H9 (cell line): ENCODE measurements around the gene RAB9A. TPM values are rescaled to one million over a fixed set of nuclear protein-coding genes. Genes with fewer than 3 reads are reported as not detected.

ENCODE experiments used
- DNase-seq: peaks from one replicate; pipeline ENCODE4 v3.0.0-alpha.2; 2017
- H2AFZ ChIP-seq: one replicate; pipeline ENCODE4 v1.6.1; 2013; ENCODE audit warnings: mild to moderate bottlenecking, low read length, control low read depth, moderate library complexity
- H2AK5ac ChIP-seq: 2 replicates; pipeline ENCODE4 v1.6.1; 2013; ENCODE audit warnings: low read length, control low read depth, mixed read lengths; ENCODE audit not compliant: insufficient read length
- H2BK120ac ChIP-seq: one replicate; pipeline ENCODE4 v1.6.1; 2013; ENCODE audit warnings: low read depth, mild to moderate bottlenecking, low read length, control low read depth, inconsistent platforms; ENCODE audit not compliant: poor library complexity, severe bottlenecking
- H2BK12ac ChIP-seq: 2 replicates; pipeline ENCODE4 v1.6.1; 2013; ENCODE audit warnings: low read length, control low read depth, mixed read lengths, low read depth; ENCODE audit not compliant: insufficient read length
- H2BK15ac ChIP-seq: 2 replicates; pipeline ENCODE4 v1.6.1; 2013; ENCODE audit warnings: low read depth, low read length, control low read depth
- H2BK20ac ChIP-seq: one replicate; pipeline ENCODE4 v1.6.1; 2013; ENCODE audit warnings: low read depth, mild to moderate bottlenecking, low read length, control low read depth, inconsistent platforms; ENCODE audit not compliant: poor library complexity, severe bottlenecking
- H2BK5ac ChIP-seq: 2 replicates; pipeline ENCODE4 v1.6.1; 2013; ENCODE audit warnings: low read length, control low read depth, mixed read lengths; ENCODE audit not compliant: insufficient read length
- H3K14ac ChIP-seq: 2 replicates; pipeline ENCODE4 v1.6.1; 2013; ENCODE audit warnings: low read length, control low read depth; ENCODE audit not compliant: insufficient read depth
- H3K18ac ChIP-seq: 2 replicates; pipeline ENCODE4 v1.6.1; 2013; ENCODE audit warnings: low read depth, mild to moderate bottlenecking, mixed read lengths, low read length, control low read depth; ENCODE audit not compliant: insufficient read length
- H3K23ac ChIP-seq: 2 replicates; pipeline ENCODE4 v1.6.1; 2013; ENCODE audit warnings: low read length, control low read depth, mixed read lengths, low read depth; ENCODE audit not compliant: insufficient read length
- H3K23me2 ChIP-seq: 2 replicates; pipeline ENCODE4 v1.6.1; 2013; ENCODE audit warnings: low read depth, mild to moderate bottlenecking, mixed read lengths, low read length, control low read depth; ENCODE audit not compliant: insufficient read length, poor library complexity, severe bottlenecking
- H3K27ac ChIP-seq: 2 replicates; pipeline ENCODE4 v1.5.1; 2013; ENCODE audit warnings: low read length, control low read depth, mixed read lengths, low read depth; ENCODE audit not compliant: insufficient read length
- H3K27me3 ChIP-seq: 2 replicates; pipeline ENCODE4 v1.6.1; 2013; ENCODE audit warnings: low read length, control low read depth, inconsistent platforms; ENCODE audit not compliant: insufficient read depth
- H3K4ac ChIP-seq: 2 replicates; pipeline ENCODE4 v1.6.1; 2013; ENCODE audit warnings: low read depth, mild to moderate bottlenecking, control low read depth, inconsistent platforms, low read length, moderate library complexity
- H3K4me1 ChIP-seq: 2 replicates; pipeline ENCODE4 v1.6.1; 2013; ENCODE audit warnings: low read length, control low read depth, inconsistent platforms; ENCODE audit not compliant: insufficient read depth
- H3K4me2 ChIP-seq: 2 replicates; pipeline ENCODE4 v1.6.1; 2013; ENCODE audit warnings: low read length, control low read depth, mixed read lengths; ENCODE audit not compliant: insufficient read length, insufficient read depth
- H3K56ac ChIP-seq: 2 replicates; pipeline ENCODE4 v1.6.1; 2013; ENCODE audit warnings: low read depth, mild to moderate bottlenecking, mixed read lengths, low read length, control low read depth; ENCODE audit not compliant: insufficient read length
- H3K79me1 ChIP-seq: 2 replicates; pipeline ENCODE4 v1.6.1; 2013; ENCODE audit warnings: low read depth, mild to moderate bottlenecking, moderate library complexity, low read length, control low read depth, inconsistent platforms; ENCODE audit not compliant: insufficient read depth, poor library complexity, severe bottlenecking
- H3K79me2 ChIP-seq: 2 replicates; pipeline ENCODE4 v1.6.1; 2013; ENCODE audit warnings: low read length, control low read depth, inconsistent platforms; ENCODE audit not compliant: insufficient read depth
- H3K9ac ChIP-seq: 2 replicates; pipeline ENCODE4 v1.6.1; 2013; ENCODE audit warnings: low read length, control low read depth, mixed read lengths; ENCODE audit not compliant: insufficient read length; ENCODE audit errors: extremely low read depth
- H3K9me3 ChIP-seq: one replicate; pipeline ENCODE4 v1.6.1; 2013; ENCODE audit warnings: low read depth, low read length, inconsistent platforms; ENCODE audit not compliant: control insufficient read depth
- H3T11ph ChIP-seq: one replicate; pipeline ENCODE4 v1.6.1; 2013; ENCODE audit warnings: mild to moderate bottlenecking, low read length, control low read depth, inconsistent platforms
- H4K20me1 ChIP-seq: one replicate; pipeline ENCODE4 v1.6.1; 2013; ENCODE audit not compliant: control insufficient read depth, insufficient read length, insufficient read depth
- H4K5ac ChIP-seq: 2 replicates; pipeline ENCODE4 v1.6.1; 2013; ENCODE audit warnings: low read depth, mild to moderate bottlenecking, mixed read lengths, low read length, control low read depth; ENCODE audit not compliant: insufficient read length
- H4K8ac ChIP-seq: replicated peaks from 2 replicates; pipeline ENCODE4 v1.6.1; 2013; ENCODE audit warnings: low read length, control low read depth, mixed read lengths, low read depth; ENCODE audit not compliant: insufficient read length
- H4K91ac ChIP-seq: 2 replicates; pipeline ENCODE4 v1.6.1; 2013; ENCODE audit warnings: low read depth, mild to moderate bottlenecking, moderate library complexity, mixed read lengths, low read length, control low read depth; ENCODE audit not compliant: insufficient read length
- H3K27ac Mint-ChIP-seq, 3 experiments: 2 replicates in 2 of 3; 3 replicates in 1 of 3; pipeline ENCODE4 v1.8.0; 2020 to 2021; ENCODE audit warnings: mixed read lengths in 3 of 3, mild to moderate bottlenecking in 1 of 3, moderate library complexity in 1 of 3
- H3K27me3 Mint-ChIP-seq: 2 replicates; pipeline ENCODE4 v1.8.0; 2021; ENCODE audit warnings: low read depth, mild to moderate bottlenecking, moderate library complexity, mixed read lengths
- H3K36me3 Mint-ChIP-seq, 3 experiments: 2 replicates in 2 of 3; 3 replicates in 1 of 3; pipeline ENCODE4 v1.8.0; 2020 to 2021; ENCODE audit warnings: low read depth in 3 of 3, mixed read lengths in 3 of 3; ENCODE audit not compliant: insufficient read depth in 1 of 3
- H3K4me1 Mint-ChIP-seq, 2 experiments: 2 replicates each; pipeline ENCODE4 v1.8.0; 2020; ENCODE audit warnings: mixed read lengths in 2 of 2
- H3K4me3 Mint-ChIP-seq, 2 experiments: 2 replicates in 1 of 2; 3 replicates in 1 of 2; pipeline ENCODE4 v1.8.0; 2020 to 2021; ENCODE audit warnings: mild to moderate bottlenecking in 2 of 2, mixed read lengths in 2 of 2, moderate library complexity in 1 of 2
- H3K9me3 Mint-ChIP-seq, 2 experiments: 2 replicates in 1 of 2; 3 replicates in 1 of 2; pipeline ENCODE4 v1.8.0; 2020; ENCODE audit warnings: mild to moderate bottlenecking in 2 of 2, mixed read lengths in 2 of 2, moderate library complexity in 1 of 2
- CTCF ChIP-seq: fragments of 200-600 bp; sonication (generic); conservative IDR thresholded peaks from 3 replicates; pipeline ENCODE4 v1.8.0; 2021; ENCODE audit warnings: antibody characterized with exemption, mild to moderate bottlenecking
- WGBS: extraction: QIAGEN DNeasy Blood & Tissue Kit; methylation state at CpG from one replicate; pipeline ENCODE4 v1.1.7; 2013; ENCODE audit warnings: missing lambda C conversion rate, low lambda C conversion rate, mixed read lengths; ENCODE audit not compliant: insufficient read length; ENCODE audit errors: extremely low coverage; 5-methylcytosine and 5-hydroxymethylcytosine counted together
- total RNA-seq: library from RNA; stranded (reverse); gene quantifications from 2 replicates; pipeline ENCODE4 v1.2.1, GENCODE V29; 2021

RAB9A gene
- total RNA-seq, 1 experiment from 2014 or later = 21.3 TPM

- Histone ChIP-seq H3K14ac (no peak overlapping the region), H3K4me2 (no peak overlapping the region), H3K9me3 (no peaks in the 10 kb centered on the region), H3T11ph (no peak overlapping the region), H3K56ac (no peak overlapping the region), H3K4ac (no peak overlapping the region), H3K79me2 (peaks cover 37% of the 10 kb centered on the region; the same call in 1 of the 2 replicates), H3K23ac (no peak overlapping the region), H4K8ac (no peak overlapping the region), H3K79me1 (no peaks in the 10 kb centered on the region), H4K5ac (no peak overlapping the region), H4K20me1 (no peaks in the 10 kb centered on the region), H2BK15ac (no peak overlapping the region), H3K23me2 (no peaks in the 10 kb centered on the region), H2AK5ac (no peak overlapping the region), H2AFZ (no peak overlapping the region), H2BK20ac (no peak overlapping the region), H2BK5ac (no peak overlapping the region), H3K27me3 (no peaks in the 10 kb centered on the region), H2BK12ac (no peak overlapping the region), H3K4me1 (peaks cover 12% of the 10 kb centered on the region; the same call in 1 of the 2 replicates), H3K9ac (no peak overlapping the region), H3K18ac (no peak overlapping the region), H4K91ac (no peak overlapping the region), H2BK120ac (no peak overlapping the region), H3K27ac (no peak overlapping the region)
- H3K4me1 Mint-ChIP-seq = peaks cover 21 to 24% of the 10 kb centered on the region in 2 experiments
- H3K9me3 Mint-ChIP-seq = peaks cover 14 to 27% of the 10 kb centered on the region in 2 experiments
- no peak overlapping the region for H3K4me3 Mint-ChIP-seq
- H3K27me3 Mint-ChIP-seq = no peaks in the 10 kb centered on the region; the same call in none of the 2 replicates
- TF ChIP-seq CTCF = no peak
- no peak overlapping the region; a peak in 2 of 7 replicates for H3K27ac Mint-ChIP-seq
- DNase-seq = no peak
- WGBS = 100% methylated on average over 2 of the region's 4 CpGs
- peaks cover 0 to 3% (median 1%) of the 10 kb centered on the region in 3 experiments; a peak in 3 of 7 replicates for H3K36me3 Mint-ChIP-seq
Measured at GRCh38 chrX:13695601-13696115, 6.7 kb downstream of the RAB9A start.
